ENCODE measurements around the gene CAPN9. TPM values are rescaled to one million over a fixed set of nuclear protein-coding genes. Genes with fewer than 3 reads are reported as not detected.
"Not testable (repeated sequence)": the region's sequence is repeated elsewhere in the genome, so short reads cannot be mapped to it uniquely, and the experiment has no call there.

CAPN9 gene, protein sequence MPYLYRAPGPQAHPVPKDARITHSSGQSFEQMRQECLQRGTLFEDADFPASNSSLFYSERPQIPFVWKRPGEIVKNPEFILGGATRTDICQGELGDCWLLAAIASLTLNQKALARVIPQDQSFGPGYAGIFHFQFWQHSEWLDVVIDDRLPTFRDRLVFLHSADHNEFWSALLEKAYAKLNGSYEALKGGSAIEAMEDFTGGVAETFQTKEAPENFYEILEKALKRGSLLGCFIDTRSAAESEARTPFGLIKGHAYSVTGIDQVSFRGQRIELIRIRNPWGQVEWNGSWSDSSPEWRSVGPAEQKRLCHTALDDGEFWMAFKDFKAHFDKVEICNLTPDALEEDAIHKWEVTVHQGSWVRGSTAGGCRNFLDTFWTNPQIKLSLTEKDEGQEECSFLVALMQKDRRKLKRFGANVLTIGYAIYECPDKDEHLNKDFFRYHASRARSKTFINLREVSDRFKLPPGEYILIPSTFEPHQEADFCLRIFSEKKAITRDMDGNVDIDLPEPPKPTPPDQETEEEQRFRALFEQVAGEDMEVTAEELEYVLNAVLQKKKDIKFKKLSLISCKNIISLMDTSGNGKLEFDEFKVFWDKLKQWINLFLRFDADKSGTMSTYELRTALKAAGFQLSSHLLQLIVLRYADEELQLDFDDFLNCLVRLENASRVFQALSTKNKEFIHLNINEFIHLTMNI
- total RNA-seq, result not detected

DNA sequence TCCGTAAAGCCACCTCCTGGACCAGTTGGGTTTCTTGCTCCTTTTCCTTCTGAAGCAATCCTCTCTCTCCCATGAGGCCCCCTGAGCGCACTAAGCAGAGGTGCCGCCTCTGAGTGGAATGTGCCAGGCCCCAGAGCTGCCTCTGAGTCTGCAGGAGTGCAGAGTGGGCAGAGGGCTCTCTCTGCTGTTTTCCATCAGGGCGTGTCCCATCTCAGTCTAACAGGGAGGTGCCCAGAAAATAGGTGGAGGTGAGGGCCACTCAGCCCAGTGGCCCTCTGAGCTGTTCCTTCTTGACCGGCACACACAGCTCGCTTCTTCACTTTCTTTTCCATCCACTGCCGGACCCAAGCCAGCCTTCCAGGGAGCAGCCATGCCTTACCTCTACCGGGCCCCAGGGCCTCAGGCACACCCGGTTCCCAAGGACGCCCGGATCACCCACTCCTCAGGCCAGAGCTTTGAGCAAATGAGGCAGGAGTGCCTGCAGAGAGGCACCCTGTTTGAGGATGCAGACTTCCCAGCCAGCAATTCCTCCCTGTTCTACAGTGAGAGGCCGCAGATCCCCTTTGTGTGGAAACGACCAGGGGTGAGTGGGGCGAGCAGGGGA, at the start of gene CAPN9:
Gene CAPN9, plus strand, starts transcription at position 262 of the 604 bp plus-strand sequence. Its CDS starts 109 bp downstream, at position 371.
- Mint-ChIP-seq H3K4me3 (no peak within 1 kb of the TSS), H3K27me3 (peaks cover 0 to 3% of the 10 kb centered on the region in 2 donors), H3K9me3 (no peaks in the 10 kb centered on the region), H3K4me1 (ENCODE audit: low read depth in 2 of 2) (peaks cover 0 to 2% of the 10 kb centered on the region in 2 donors), H3K27ac (no peak within 1 kb of the TSS), H3K36me3 (no peaks in the 10 kb centered on the region)
- DNase-seq (ENCODE audit: low spot score), result no peak
- no peak for ATAC-seq

DNA sequence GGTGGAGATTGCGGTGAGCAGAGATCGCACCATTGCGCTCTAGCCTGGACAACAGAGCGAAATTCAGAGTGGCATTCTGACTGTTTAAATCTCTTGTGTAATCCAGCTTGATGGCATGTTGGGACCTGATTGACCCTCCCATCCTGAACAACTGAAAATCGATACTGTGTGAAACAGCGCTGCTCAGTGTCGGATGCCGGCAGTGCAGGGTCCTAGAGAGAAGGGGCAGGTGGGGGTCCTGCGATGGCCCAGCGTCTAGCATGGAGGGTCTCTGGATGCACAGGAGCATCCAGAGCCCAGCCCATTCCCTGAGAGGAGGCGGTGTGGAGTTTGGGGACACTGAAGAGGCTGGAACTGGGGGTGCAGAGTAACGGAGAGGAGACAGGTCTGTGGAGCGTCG, 49.1 kb upstream of the CAPN9 start:
- H3K4me3 Mint-ChIP-seq, result no peak overlapping the region
- H3K36me3 Mint-ChIP-seq, result no peaks in the 10 kb centered on the region
- no peaks in the 10 kb centered on the region for H3K9me3 Mint-ChIP-seq

DNA sequence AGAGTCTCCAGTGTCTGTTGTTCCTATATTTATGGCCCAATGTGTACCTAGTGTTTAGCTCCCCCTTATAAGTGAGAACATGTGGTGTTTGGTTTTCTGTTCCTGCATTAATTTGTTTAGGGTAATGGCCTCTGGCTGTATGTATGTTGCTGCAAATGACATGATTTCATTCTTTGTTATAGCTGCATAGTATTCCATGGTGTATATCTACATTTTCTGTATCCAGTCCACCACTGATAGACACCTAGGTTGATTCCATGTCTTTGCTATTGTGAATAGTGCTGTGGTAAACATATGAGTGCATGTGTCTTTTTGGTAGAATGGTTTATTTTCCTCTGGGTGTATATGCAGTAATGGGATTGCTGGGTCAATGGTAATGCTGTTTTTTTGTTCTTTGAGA, 48.2 kb upstream of the CAPN9 start:
- not testable (repeated sequence) for H3K4me1 Mint-ChIP-seq (ENCODE audit: low read depth in 2 of 2); ATAC-seq; H3K9me3 Mint-ChIP-seq; DNase-seq (ENCODE audit: low spot score); H3K36me3 Mint-ChIP-seq; H3K27ac Mint-ChIP-seq; H3K27me3 Mint-ChIP-seq; H3K4me3 Mint-ChIP-seq

More for the DNA sequence above, 49.1 kb upstream of the CAPN9 start:
- Mint-ChIP-seq H3K27me3 (peaks cover 2 to 4% of the 10 kb centered on the region in 2 donors), H3K4me1 (ENCODE audit: low read depth in 2 of 2) (peaks cover 0 to 4% of the 10 kb centered on the region in 2 donors), H3K27ac (no peak overlapping the region)
- DNase-seq (ENCODE audit: low spot score) (no peak), ATAC-seq (no peak)

DNA sequence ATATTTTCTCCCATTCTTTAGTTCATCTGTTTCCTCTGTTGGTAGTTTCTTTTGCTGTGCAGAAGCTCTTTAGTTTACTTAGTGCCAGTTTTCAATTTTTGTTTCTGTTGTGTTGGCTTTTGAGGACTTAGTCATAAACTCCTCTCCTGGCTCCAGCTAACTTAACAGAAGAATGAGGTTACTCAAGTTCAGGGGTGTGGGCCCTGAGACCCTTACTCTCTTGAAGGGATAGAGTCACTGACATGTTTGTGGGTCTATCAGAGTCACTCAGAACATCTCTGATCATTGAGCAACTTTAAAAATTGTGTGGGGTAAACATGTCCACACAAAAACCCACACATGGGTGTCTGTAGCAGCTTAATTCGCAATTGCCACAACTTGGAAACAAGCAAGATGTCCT, 47.5 kb upstream of the CAPN9 start:
- no peaks in the 10 kb centered on the region for H3K4me1 Mint-ChIP-seq (ENCODE audit: low read depth in 2 of 2)
- no peaks in the 10 kb centered on the region for H3K36me3 Mint-ChIP-seq
- no peak for DNase-seq (ENCODE audit: low spot score)
- H3K4me3 Mint-ChIP-seq, result no peak overlapping the region
- H3K9me3 Mint-ChIP-seq, result no peaks in the 10 kb centered on the region
- ATAC-seq, result no peak
- H3K27ac Mint-ChIP-seq, result no peak overlapping the region
- H3K27me3 Mint-ChIP-seq, result peaks cover 2 to 4% of the 10 kb centered on the region in 2 donors

DNA sequence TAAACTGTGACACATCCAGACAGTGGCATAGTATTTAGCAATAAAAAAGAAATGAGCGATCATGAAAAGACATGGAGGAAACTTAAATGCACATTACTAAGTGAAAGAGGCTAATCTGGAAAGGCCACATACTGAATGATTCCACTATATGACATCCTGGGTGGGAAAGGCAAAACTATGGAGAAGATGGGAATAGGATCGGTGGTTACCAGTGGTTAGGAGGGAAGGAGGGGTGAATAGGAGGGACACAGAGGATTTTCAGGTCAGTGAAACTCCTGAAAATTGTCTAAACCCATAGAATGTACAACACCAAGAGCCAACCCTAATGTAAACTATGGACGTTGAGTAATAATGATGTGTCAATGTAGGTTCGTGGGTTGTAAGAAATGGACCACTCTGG, 47.1 kb upstream of the CAPN9 start:
- Mint-ChIP-seq H3K4me3 (no peak overlapping the region), H3K27me3 (peaks cover 2 to 4% of the 10 kb centered on the region in 2 donors), H3K4me1 (ENCODE audit: low read depth in 2 of 2) (no peaks in the 10 kb centered on the region), H3K36me3 (no peaks in the 10 kb centered on the region), H3K9me3 (no peaks in the 10 kb centered on the region), H3K27ac (no peak overlapping the region)
- DNase-seq (ENCODE audit: low spot score) (no peak), ATAC-seq (no peak)

DNA sequence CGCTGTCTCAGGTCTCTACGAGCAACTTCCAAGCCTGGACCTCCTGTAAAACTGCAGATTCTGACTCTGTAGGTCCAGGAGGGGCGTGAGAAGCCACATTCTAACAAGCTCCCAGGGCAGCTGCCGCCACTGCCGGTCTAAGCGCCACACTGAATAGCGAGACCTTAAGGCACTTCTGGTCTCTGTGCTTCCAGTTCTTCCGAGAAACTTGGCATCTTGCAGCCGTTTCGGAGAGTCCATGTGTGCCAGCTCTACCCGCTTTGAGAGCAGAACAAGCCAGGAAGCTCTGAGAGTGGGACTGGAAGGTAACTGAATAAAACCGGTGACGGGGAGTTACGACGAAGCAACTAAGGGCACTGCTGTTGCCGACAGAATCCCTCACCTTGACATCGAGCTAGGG, 45.8 kb upstream of the CAPN9 start:
- H3K27me3 Mint-ChIP-seq, result peaks cover 2 to 4% of the 10 kb centered on the region in 2 donors
- H3K4me3 Mint-ChIP-seq, result no peak overlapping the region
- DNase-seq (ENCODE audit: low spot score) (no peak), ATAC-seq (no peak)
- no peak overlapping the region for H3K27ac Mint-ChIP-seq
- no peaks in the 10 kb centered on the region for H3K36me3 Mint-ChIP-seq
- no peaks in the 10 kb centered on the region for H3K9me3 Mint-ChIP-seq
- no peaks in the 10 kb centered on the region for H3K4me1 Mint-ChIP-seq (ENCODE audit: low read depth in 2 of 2)

DNA sequence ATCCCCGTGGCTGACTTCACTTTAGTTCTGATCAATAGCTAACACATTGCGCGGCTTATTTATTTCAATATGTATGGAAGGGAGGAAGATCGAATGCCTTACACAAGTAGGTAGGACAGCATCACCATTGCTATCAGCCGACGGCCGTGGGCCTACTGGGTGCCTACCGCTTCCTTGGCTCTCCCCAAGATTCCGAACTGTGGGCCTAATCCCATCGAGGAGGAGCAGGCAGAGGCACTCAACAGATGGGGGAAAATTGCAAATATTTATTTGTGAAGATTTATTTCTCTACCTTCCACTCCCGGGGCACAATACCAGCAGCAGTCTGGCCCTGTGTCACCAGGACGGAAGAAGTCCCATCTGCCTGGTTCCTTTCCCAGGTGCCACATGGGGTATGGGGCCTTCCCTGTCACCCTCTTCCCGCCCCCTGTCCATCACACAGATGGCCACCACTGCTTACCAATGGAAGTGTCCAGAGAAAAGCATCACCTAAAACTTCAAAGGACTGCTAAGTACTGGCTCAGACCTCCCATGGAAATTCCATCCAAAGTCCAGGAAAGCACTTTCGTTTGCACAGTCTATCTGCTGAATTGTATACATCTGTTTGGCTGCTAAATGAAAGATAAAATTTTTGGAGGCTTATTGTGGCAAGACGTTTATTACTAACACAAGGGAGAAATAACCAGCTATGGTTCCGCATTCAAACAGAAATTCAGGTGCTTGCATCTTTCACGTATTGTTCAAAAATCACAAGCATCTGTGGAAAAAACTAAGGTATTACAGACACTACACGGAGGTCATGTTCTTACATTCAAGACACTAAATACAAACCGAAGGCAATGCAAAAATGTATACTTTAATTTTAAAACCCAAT, 45.1 kb upstream of the CAPN9 start:
- ATAC-seq (no peak), DNase-seq (ENCODE audit: low spot score) (peak; percentile 40)
- H3K9me3 Mint-ChIP-seq, result no peaks in the 10 kb centered on the region
- H3K27ac Mint-ChIP-seq, result no peak overlapping the region
- H3K36me3 Mint-ChIP-seq, result no peaks in the 10 kb centered on the region
- peaks cover 2 to 4% of the 10 kb centered on the region in 2 donors for H3K27me3 Mint-ChIP-seq
- no peak overlapping the region for H3K4me3 Mint-ChIP-seq
- no peaks in the 10 kb centered on the region for H3K4me1 Mint-ChIP-seq (ENCODE audit: low read depth in 2 of 2)

DNA sequence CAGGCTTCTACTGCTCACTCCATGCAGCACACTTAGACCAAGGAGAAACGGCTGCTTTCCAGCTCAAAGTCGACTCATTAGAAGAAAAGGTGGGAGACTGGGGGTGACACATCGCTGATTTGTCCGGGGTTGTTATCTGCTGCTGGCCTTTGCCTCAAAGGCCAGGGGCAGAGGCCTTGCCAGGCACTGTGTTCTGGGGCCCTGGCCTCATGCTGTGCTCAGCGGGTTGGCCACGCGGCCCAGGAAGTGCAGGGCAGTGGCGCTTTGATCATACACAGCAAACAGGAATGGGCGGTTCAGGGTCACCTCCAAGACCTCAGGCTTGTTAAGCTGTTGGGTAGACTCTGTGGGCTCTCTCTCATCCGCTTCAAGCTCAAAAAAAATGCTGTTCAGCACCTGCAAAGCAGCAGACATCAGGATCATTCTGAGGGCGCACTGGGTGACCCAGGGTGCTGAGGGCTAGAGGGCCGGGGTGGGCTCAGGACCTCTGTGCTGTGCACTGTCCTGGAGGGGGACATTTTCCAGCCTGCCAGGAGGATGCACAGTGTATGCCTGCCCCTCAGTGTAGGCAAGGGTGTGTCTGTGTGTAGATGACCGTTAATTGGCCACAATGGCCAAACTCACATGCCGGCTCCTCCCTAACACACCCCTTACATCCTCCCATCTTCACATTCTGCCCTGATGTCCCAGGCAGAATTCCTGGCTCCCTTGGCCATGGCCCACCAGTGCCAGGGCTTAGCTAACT, 44.1 kb upstream of the CAPN9 start:
- H3K27me3 Mint-ChIP-seq, result peaks cover 4 to 5% of the 10 kb centered on the region in 2 donors
- H3K27ac Mint-ChIP-seq, result no peak overlapping the region
- ATAC-seq (peak; percentile 34 to 38), DNase-seq (ENCODE audit: low spot score) (peak; percentile 39)
- peaks cover 0 to 5% of the 10 kb centered on the region in 2 donors for H3K4me1 Mint-ChIP-seq (ENCODE audit: low read depth in 2 of 2)
- no peak overlapping the region for H3K4me3 Mint-ChIP-seq
- no peaks in the 10 kb centered on the region for H3K36me3 Mint-ChIP-seq
- H3K9me3 Mint-ChIP-seq, result no peaks in the 10 kb centered on the region

DNA sequence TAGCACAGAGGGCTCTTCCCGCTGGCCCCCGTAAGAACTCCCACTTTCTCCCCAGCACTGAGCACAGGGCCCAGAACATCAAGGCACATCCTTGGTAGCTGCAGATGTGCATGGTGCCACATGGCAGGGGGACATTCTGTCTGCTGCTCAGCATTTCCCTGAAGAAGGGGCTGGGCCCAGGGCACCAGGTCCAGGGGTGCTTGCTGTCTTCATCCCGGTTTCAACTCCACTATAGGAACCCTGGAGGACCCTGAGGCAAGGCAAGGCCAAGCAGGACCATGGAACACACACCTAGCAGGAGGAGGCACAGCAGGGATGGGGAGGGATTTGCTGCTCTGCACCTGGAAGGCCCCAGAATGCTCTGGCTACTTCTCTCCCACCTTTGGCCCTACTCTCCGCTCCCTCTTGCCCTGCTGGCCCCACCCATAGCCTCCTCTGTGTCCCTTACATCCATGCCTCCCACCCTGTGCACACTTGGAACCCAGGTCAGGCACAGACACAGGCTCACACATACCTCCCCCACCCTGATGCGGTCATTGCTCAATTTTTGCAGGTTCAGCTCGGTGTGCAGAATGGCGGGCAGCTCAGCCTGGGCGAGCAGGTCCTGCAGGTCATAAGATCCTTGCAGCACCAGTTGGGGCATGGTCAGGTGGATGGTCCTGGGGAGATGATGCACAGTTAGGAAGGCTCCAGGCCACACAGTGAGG, 43.4 kb upstream of the CAPN9 start:
- peak; percentile 32 for DNase-seq (ENCODE audit: low spot score)
- Mint-ChIP-seq H3K9me3 (no peaks in the 10 kb centered on the region), H3K27ac (no peak overlapping the region), H3K36me3 (no peaks in the 10 kb centered on the region), H3K4me3 (no peak overlapping the region), H3K27me3 (peaks cover 4 to 5% of the 10 kb centered on the region in 2 donors), H3K4me1 (ENCODE audit: low read depth in 2 of 2) (peaks cover 0 to 11% of the 10 kb centered on the region in 2 donors)
- ATAC-seq, result no peak

DNA sequence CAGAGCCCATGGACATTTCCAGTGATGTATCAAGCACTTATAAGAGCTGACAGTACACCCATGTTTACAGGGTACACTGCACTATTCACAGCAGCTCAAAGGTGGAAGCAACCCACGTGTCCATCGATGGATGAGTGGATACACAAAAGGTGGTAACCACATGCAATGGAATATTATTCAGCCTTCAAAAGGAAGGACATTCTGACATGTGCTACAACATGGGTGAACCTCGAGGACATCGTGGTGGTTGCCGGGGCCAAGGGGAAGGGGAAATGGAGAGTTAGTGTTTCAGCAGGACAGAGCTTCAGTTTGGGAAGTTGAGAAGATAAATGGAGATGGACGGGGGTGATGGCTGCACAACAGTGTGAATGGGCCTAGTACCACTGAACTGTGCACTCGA, 42.4 kb upstream of the CAPN9 start:
- H3K4me1 Mint-ChIP-seq (ENCODE audit: low read depth in 2 of 2), result peaks cover 0 to 11% of the 10 kb centered on the region in 2 donors
- ATAC-seq, result no peak
- H3K27me3 Mint-ChIP-seq, result peaks cover 3 to 5% of the 10 kb centered on the region in 2 donors
- H3K36me3 Mint-ChIP-seq, result no peaks in the 10 kb centered on the region
- H3K9me3 Mint-ChIP-seq, result no peaks in the 10 kb centered on the region
- H3K27ac Mint-ChIP-seq, result no peak overlapping the region
- peak; percentile 3 for DNase-seq (ENCODE audit: low spot score)
- H3K4me3 Mint-ChIP-seq, result no peak overlapping the region

DNA sequence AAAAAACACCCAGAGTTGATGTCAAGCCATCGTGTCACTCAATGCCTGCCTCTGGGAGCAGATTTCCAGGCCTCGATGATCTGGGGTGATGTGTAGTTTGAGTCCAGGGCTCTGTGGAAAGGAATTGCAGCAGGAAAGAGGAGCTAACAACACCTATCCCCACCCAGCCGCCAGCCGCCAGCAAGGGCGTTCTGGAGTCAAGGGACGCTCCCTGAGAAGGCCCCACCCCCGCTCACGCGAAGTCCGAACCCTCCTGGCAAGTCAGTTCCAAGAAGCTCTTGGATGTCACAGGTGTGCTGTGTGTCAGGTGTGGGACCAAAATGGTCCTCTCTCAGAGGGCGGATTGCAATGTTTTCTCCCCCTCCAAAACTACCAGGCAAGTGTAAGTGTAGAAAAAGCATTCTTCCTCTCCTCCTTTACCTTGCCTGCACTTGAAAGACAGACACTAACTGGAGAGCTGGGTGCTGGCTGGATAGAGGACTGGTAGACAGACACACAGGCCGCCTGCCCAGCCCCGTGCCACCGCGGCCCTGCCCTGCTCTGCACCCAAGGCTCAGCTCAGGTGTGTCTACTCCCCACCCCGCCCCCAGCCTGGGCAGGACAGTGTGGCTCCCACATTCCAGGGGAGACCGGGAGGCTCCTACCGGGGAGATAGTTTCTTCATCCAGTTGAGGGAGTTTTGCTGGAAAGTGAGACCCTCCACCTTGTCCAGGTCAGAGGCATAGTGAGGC, 41.7 kb upstream of the CAPN9 start:
- peak; percentile 45 for DNase-seq (ENCODE audit: low spot score)
- Mint-ChIP-seq H3K27ac (no peak overlapping the region), H3K4me1 (ENCODE audit: low read depth in 2 of 2) (peaks cover 0 to 11% of the 10 kb centered on the region in 2 donors), H3K27me3 (peaks cover 0 to 5% of the 10 kb centered on the region in 2 donors), H3K36me3 (no peaks in the 10 kb centered on the region), H3K9me3 (no peaks in the 10 kb centered on the region), H3K4me3 (no peak overlapping the region)
- no peak for ATAC-seq

Measured in natural killer cell treated with Interleukin-12 subunit alpha and Interleukin-12 subunit beta and Interleukin-15 and Interleukin-18, amount 100 ng/mL, for 72 hours (primary cell).